HG02852 (cell line): ENCODE data around the gene TNFSF12.

ENCODE experiments used
- ATAC-seq: cut with Tn5 transposase; IDR thresholded peaks from one replicate; pipeline ENCODE4 v1.9.1; 2021; ENCODE audit warnings: mild to moderate bottlenecking, moderate library complexity; ENCODE audit not compliant: unreplicated experiment

The TNFSF12 gene

GRCh38 chr17:7541074-7541621 lies 7.7 kb upstream of the TNFSF12 start:
- no peak for ATAC-seq

GRCh38 chr17:7544911-7545310 lies 3.9 kb upstream of the TNFSF12 start:
- ATAC-seq, result no peak

- no peak for ATAC-seq
Observed at GRCh38 chr17:7549401-7550055, 670 bp downstream of the TNFSF12 start.

- ATAC-seq, result no peak
Observed at GRCh38 chr17:7550344-7550743, 1.5 kb downstream of the TNFSF12 start.

- no peak for ATAC-seq
Observed at GRCh38 chr17:7551396-7551795, 2.5 kb downstream of the TNFSF12 start.

GRCh38 chr17:7552621-7553051 lies 3.8 kb downstream of the TNFSF12 start:
- no peak for ATAC-seq

- no peak for ATAC-seq
Observed at GRCh38 chr17:7553356-7553755, 4.5 kb downstream of the TNFSF12 start.

- no peak for ATAC-seq
Observed at GRCh38 chr17:7555320-7555948, 6.6 kb downstream of the TNFSF12 start.

- no peak for ATAC-seq
Observed at GRCh38 chr17:7556627-7557026, 7.8 kb downstream of the TNFSF12 start.

- no peak for ATAC-seq
Observed at GRCh38 chr17:7557147-7557764, 8.4 kb downstream of the TNFSF12 start.

- ATAC-seq, result no peak
Observed at GRCh38 chr17:7557775-7558543, 9.1 kb downstream of the TNFSF12 start.

GRCh38 chr17:7558544-7559319 lies 9.9 kb downstream of the TNFSF12 start, which contains the start of gene TNFSF13:
Gene TNFSF13, plus strand, starts transcription at chr17:7558750. Its CDS starts 290 bp downstream, at chr17:7559040.
- ATAC-seq, result no peak

GRCh38 chr17:7559320-7560171 lies 10.7 kb downstream of the TNFSF12 start:
- ATAC-seq, result no peak

GRCh38 chr17:7560172-7561027 lies 11.5 kb downstream of the TNFSF12 start:
- ATAC-seq, result no peak

GRCh38 chr17:7561028-7561575 lies 12.2 kb downstream of the TNFSF12 start:
- peak; percentile 47 for ATAC-seq

- peak; percentile 55 for ATAC-seq
Observed at GRCh38 chr17:7561589-7562207, 12.8 kb downstream of the TNFSF12 start, which contains the start of gene SENP3. Gene SENP3, plus strand, starts transcription at chr17:7561919. Its CDS starts 1,158 bp downstream, at chr17:7563077.

GRCh38 chr17:7562208-7562605 lies 13.3 kb downstream of the TNFSF12 start:
- peak; percentile 6 for ATAC-seq
